ENCODE measurements around the gene PRPSAP2.

DNA sequence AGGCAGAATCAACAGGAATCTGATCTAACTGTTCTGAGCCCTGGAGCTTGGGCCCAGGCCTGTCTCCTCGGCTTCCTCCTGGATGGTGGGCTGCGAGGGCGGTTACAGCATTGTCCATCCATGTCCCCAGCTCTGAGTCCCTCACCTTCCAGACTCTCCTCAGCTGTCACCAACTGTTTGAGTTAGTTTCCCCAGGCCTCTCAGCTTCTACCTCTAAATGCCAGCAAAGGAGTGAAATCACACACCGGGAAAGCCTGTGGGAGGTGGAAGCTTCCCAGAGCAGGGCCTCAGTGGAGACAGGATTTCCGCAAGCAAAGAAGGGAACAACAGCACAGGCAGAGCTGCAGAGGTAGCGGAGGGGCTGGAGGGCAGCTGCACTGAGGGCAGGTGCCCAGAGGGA lies 9.4 kb upstream of the PRPSAP2 start:
- TF ChIP-seq, protein P1, sequence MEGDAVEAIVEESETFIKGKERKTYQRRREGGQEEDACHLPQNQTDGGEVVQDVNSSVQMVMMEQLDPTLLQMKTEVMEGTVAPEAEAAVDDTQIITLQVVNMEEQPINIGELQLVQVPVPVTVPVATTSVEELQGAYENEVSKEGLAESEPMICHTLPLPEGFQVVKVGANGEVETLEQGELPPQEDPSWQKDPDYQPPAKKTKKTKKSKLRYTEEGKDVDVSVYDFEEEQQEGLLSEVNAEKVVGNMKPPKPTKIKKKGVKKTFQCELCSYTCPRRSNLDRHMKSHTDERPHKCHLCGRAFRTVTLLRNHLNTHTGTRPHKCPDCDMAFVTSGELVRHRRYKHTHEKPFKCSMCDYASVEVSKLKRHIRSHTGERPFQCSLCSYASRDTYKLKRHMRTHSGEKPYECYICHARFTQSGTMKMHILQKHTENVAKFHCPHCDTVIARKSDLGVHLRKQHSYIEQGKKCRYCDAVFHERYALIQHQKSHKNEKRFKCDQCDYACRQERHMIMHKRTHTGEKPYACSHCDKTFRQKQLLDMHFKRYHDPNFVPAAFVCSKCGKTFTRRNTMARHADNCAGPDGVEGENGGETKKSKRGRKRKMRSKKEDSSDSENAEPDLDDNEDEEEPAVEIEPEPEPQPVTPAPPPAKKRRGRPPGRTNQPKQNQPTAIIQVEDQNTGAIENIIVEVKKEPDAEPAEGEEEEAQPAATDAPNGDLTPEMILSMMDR (IDR thresholded peaks at IDR 0.05): no peak
- TF ChIP-seq POLR2A (IDR thresholded peaks at IDR 0.05) (no peak), POLR2AphosphoS5 (IDR thresholded peaks at IDR 0.05; ENCODE audit: insufficient read depth in 1 of 2, low read depth in 1 of 2) (no peak)

Data from vagina (tissue), 2 donors.